Endothelial cell of umbilical vein (primary cell): ENCODE measurements around the gene CCDC157. TPM values are rescaled to one million over a fixed set of nuclear protein-coding genes. Genes with fewer than 3 reads are reported as not detected.

ENCODE experiments used
- Bru-seq: library from RNA; stranded (reverse); fragments of 400-500 nt; gene quantifications from one replicate; lab custom pipeline; 2021; lab: Mats Ljungman, UMichigan
- BruChase-seq, 2 experiments: library from RNA; stranded (reverse); fragments of 400-500 nt; gene quantifications; one replicate each; lab custom pipeline; 2021; lab: Mats Ljungman, UMichigan
- BruUV-seq: library from RNA; stranded (reverse); fragments of 400-500 nt; replicated peaks from 2 replicates; lab custom pipeline; 2021; lab: Mats Ljungman, UMichigan
- CTCF ChIA-PET: fragments of 300-600, 350-600 bp; sonication (Branson Sonifier 250); formaldehyde crosslinking; loops from one replicate; lab custom pipeline; 2021; ENCODE audit warnings: antibody characterized with exemption, inconsistent platforms; lab: Charles Lee
- POLR2A ChIA-PET: fragments of 300-600, 350-600 bp; sonication (Branson Sonifier 250); formaldehyde crosslinking; loops from one replicate; lab custom pipeline; 2021; ENCODE audit warnings: antibody characterized with exemption, inconsistent platforms; lab: Charles Lee
- DNase-seq: peaks from one replicate; pipeline ENCODE4 v3.0.0-alpha.2; 2011; ENCODE audit warnings: low read depth, low spot score
- FAIRE-seq: peaks from 2 replicates; lab custom pipeline; 2011; peaks lifted over from hg19 to GRCh38; lab: Jason Lieb, UNC
- H2AFZ ChIP-seq: 2 replicates; pipeline ENCODE4 v1.6.0; 2012; ENCODE audit warnings: low read depth, low read length, control low read depth, inconsistent platforms
- H3K27ac ChIP-seq: 2 replicates; pipeline ENCODE4 v1.5.1; 2011; ENCODE audit warnings: low read depth, mild to moderate bottlenecking, control low read depth, low read length, moderate library complexity; ENCODE audit not compliant: insufficient read depth
- H3K27me3 ChIP-seq, 2 experiments: 2 replicates each; pipeline versions ENCODE4 v1.6.0 to v1.6.1; 2011; ENCODE audit warnings: low read length in 2 of 2, mixed read lengths in 1 of 2; ENCODE audit not compliant: control insufficient read depth in 2 of 2, insufficient read depth in 2 of 2
- H3K36me3 ChIP-seq, 2 experiments: 2 replicates in 1 of 2; 3 replicates in 1 of 2; pipeline ENCODE4 v1.5.1; 2011; ENCODE audit warnings: low read length in 2 of 2, mild to moderate bottlenecking in 1 of 2, moderate library complexity in 1 of 2; ENCODE audit not compliant: control insufficient read depth in 2 of 2, insufficient read depth in 2 of 2; ENCODE audit errors: extremely low read depth in 1 of 2
- H3K4me1 ChIP-seq: 3 replicates; pipeline ENCODE4 v1.5.1; 2011; ENCODE audit warnings: mild to moderate bottlenecking, low read length; ENCODE audit not compliant: control insufficient read depth, insufficient read depth; ENCODE audit errors: extremely low read depth
- H3K4me2 ChIP-seq: 2 replicates; pipeline ENCODE4 v1.6.1; 2011; ENCODE audit warnings: low read length, control low read depth, mixed read lengths; ENCODE audit not compliant: insufficient read depth
- H3K4me3 ChIP-seq, 3 experiments: fragments of 200-600 bp in 1 of 3; sonication (generic), shearing (Covaris generic) in 1 of 3; replicated peaks in 1 of 3; 2 replicates each; pipeline ENCODE4 v1.5.1; 2011 to 2016; ENCODE audit warnings: control low read depth in 3 of 3, low read length in 3 of 3, mild to moderate bottlenecking in 2 of 3, inconsistent platforms in 1 of 3, low read depth in 1 of 3, moderate library complexity in 1 of 3; ENCODE audit not compliant: insufficient read depth in 1 of 3
- H3K79me2 ChIP-seq: 2 replicates; pipeline ENCODE4 v1.6.0; 2012; ENCODE audit warnings: low read length, inconsistent platforms; ENCODE audit not compliant: control insufficient read depth, insufficient read depth
- H3K9ac ChIP-seq: replicated peaks from 2 replicates; pipeline ENCODE3; 2011; ENCODE audit warnings: low read length, control low read depth; ENCODE audit not compliant: insufficient read depth; ENCODE audit errors: extremely low read depth
- H3K9me1 ChIP-seq: replicated peaks from 3 replicates; pipeline ENCODE4 v1.6.0; 2011; ENCODE audit warnings: mild to moderate bottlenecking, low read length; ENCODE audit not compliant: control insufficient read depth, insufficient read depth; ENCODE audit errors: extremely low read depth
- H3K9me3 ChIP-seq: replicated peaks from 2 replicates; pipeline ENCODE4 v1.5.1; 2012; ENCODE audit warnings: low read length, inconsistent platforms; ENCODE audit not compliant: control insufficient read depth, insufficient read depth
- H4K20me1 ChIP-seq: replicated peaks from 2 replicates; pipeline ENCODE3; 2011; ENCODE audit warnings: mild to moderate bottlenecking, low read length; ENCODE audit not compliant: control insufficient read depth, insufficient read depth; ENCODE audit errors: extremely low read depth
- EZH2 ChIP-seq: IDR thresholded peaks from 2 replicates; pipeline ENCODE4 v1.6.1; 2012; ENCODE audit warnings: borderline replicate concordance, low read depth, mild to moderate bottlenecking, moderate library complexity, low read length, inconsistent platforms; ENCODE audit not compliant: severe bottlenecking
- MYC ChIP-seq: IDR thresholded peaks from one replicate; pipeline ENCODE4 v1.6.1; 2011; ENCODE audit warnings: mild to moderate bottlenecking, low read depth, low read length
- POLR2A ChIP-seq: IDR thresholded peaks from 2 replicates; pipeline ENCODE4 v1.6.1; 2012; ENCODE audit warnings: low read depth, mild to moderate bottlenecking, control low read depth, low read length
- POLR2AphosphoS5 ChIP-seq: IDR thresholded peaks from 2 replicates; pipeline ENCODE4 v1.6.1; 2012; ENCODE audit warnings: low read depth, mild to moderate bottlenecking, control low read depth, low read length, moderate library complexity; ENCODE audit not compliant: insufficient read depth
- dilution Hi-C: fragments of 300-500 bp; cut with MboI; formaldehyde crosslinking; loops from one replicate; pipeline ENCODE4 v1.15.0; 2019; ENCODE audit warnings: low sequenced_read_pairs; ENCODE audit not compliant: extremely low pct_ligation_motif_present
- intact Hi-C: fragments of 100-400 bp; cut with micrococcal nuclease; formaldehyde crosslinking; loops from one replicate; pipeline ENCODE4 v1.10.0; 2022
- long read RNA-seq: library from polyadenylated mRNA; stranded (forward); transcript quantifications from one replicate; pipeline ENCODE4 v2.0.0, GENCODE V29; 2021
- polyA minus RNA-seq, 3 experiments: library from RNA; depleted of rRNA, polyadenylated mRNA; stranded (reverse); fragments of >200 nt; gene quantifications; 1 replicate in 1 of 3; 2 replicates in 2 of 3; pipeline ENCODE4 v1.2.3, GENCODE V29; 2011
- polyA plus RNA-seq, 4 experiments: library from polyadenylated mRNA; depleted of rRNA in 3 of 4; stranded (reverse) in 3 of 4; unstranded in 1 of 4; fragments of >200 nt; gene quantifications; 2 replicates each; pipeline versions ENCODE4 v1.2.1 to v1.2.3, GENCODE V29; 2011 to 2012; ENCODE audit warnings: missing spikeins in 1 of 4
- total RNA-seq: library from RNA; stranded (reverse); gene quantifications from 2 replicates; pipeline ENCODE4 v1.2.3, GENCODE V29; 2021
- TF ChIP-seq, protein P1 (sequence below): IDR thresholded peaks from 2 replicates; pipeline ENCODE4 v1.6.1; 2011; ENCODE audit not compliant: insufficient read depth, insufficient read length

Gene CCDC157
- total RNA-seq (1.7 and 2.1 TPM in 2 replicates), polyA plus RNA-seq (3.1 and 3.7 TPM in 2 replicates), polyA minus RNA-seq (1.8 and 2.0 TPM in 2 replicates), Bru-seq, nascent RNA (percentile 34 among the genes with signal in this experiment), BruChase-seq, experiment 1, labeled RNA remaining after a 6-hour chase (percentile 34 among the genes with signal in this experiment), BruChase-seq, experiment 2, labeled RNA remaining after a 2-hour chase (percentile 39 among the genes with signal in this experiment)
- 1.7 and 1.9 TPM in 2 replicates for polyA plus RNA-seq (2011; cell fraction: cytosol; rRNA removed)
- 2.9 and 4.0 TPM in 2 replicates for polyA plus RNA-seq (2011; cell fraction: nucleus; rRNA removed)
- polyA plus RNA-seq (2012), result 1.1 and 1.2 TPM in 2 replicates
- polyA minus RNA-seq (2011; cell fraction: cytosol; rRNA and poly(A)+ RNA removed), result 1.1 TPM
- 2.0 and 2.7 TPM in 2 replicates for polyA minus RNA-seq (2011; cell fraction: nucleus; rRNA and poly(A)+ RNA removed)
- long read RNA-seq, partial matches to known transcripts, result 1 of 8 reads
- long read RNA-seq, other reads (novel, unspliced or antisense), result 2 of 8 reads

DNA sequence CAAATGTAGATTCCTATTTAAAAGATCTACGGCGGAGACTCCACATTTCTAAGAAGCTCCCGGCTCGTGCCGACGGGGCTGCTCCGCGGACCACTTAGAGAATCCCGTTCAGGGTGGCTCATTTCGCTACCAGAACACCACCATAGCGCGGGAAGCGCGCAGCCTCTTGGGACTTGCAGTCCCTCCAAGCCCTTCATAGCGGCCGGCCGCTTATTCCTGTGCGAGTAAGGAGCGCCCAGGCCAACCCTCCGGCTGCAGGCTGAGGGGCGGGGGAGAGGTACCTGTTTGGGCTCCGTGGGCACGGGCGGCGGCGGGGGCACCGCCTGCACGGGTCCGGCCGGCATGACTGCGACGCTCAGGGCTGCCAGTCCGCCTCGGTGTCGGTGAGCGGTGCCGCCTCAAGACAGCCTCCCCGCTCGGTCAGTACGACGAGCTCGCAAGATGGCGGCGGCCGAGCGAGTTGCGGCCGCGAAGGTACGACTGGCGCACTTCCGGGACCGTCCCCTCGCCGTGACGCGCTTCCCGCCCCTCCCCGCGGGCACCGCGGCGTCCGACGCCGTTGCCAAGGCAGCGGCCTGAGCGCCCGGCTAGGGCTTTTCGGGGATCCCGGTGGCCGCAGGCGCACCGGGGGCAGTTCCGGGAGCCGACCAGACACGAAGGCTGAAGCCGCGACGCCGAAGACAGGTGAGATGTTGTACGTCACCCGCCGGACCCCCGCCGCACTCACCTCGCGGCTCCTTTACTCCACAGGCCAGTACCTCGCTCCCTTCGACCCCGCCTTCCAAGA is at the start of gene CCDC157, which contains the start of gene SF3A1:
Gene CCDC157 (plus strand): TSS at position 559 of the 787 bp plus-strand sequence. CDS start 8,994 bp downstream, outside the sequence.
Gene SF3A1 (minus strand): TSS at position 446 of the 787 bp plus-strand sequence. CDS start 102 bp downstream, at position 344.
- peak within 1 kb of the TSS; percentile 64 to 94 (median 84) for H3K4me3 ChIP-seq
- no peaks in the 10 kb centered on the region for H3K9me1 ChIP-seq
- FAIRE-seq (peak; percentile 91), DNase-seq (peak; percentile 95)
- POLR2A ChIA-PET, result interaction anchor here (0.6 to 2.0 kb wide), 7 partner anchors 9 to 155 kb away, joined by 4 to 9 read pairs (median 4); partner anchors contain the start of genes CASTOR1 and RNF215
- dilution Hi-C loops, result no loop called here
- H3K79me2 ChIP-seq, result peaks cover 43% of the 10 kb centered on the region
- peak within 1 kb of the TSS; percentile 67 for H2AFZ ChIP-seq
- no peaks in the 10 kb centered on the region for H3K27me3 ChIP-seq
- peak within 1 kb of the TSS; percentile 81 for H3K27ac ChIP-seq
- no peaks in the 10 kb centered on the region for H4K20me1 ChIP-seq
- peak within 1 kb of the TSS; percentile 98 for H3K4me2 ChIP-seq
- CTCF ChIA-PET, result interaction anchor here (0.9 to 3.3 kb wide), 7 partner anchors 9 to 91 kb away, joined by 3 to 17 read pairs (median 4); partner anchors contain the start of gene RNF215
- no peaks in the 10 kb centered on the region for H3K9me3 ChIP-seq
- H3K9ac ChIP-seq, result peak within 1 kb of the TSS; percentile 93
- peaks cover 10 to 12% of the 10 kb centered on the region in 2 experiments for H3K36me3 ChIP-seq
- no peak for TF ChIP-seq MYC
- TF ChIP-seq POLR2A, result peak; percentile 94
- TF ChIP-seq, protein P1, sequence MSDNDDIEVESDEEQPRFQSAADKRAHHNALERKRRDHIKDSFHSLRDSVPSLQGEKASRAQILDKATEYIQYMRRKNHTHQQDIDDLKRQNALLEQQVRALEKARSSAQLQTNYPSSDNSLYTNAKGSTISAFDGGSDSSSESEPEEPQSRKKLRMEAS, result peak; percentile 35
- TF ChIP-seq POLR2AphosphoS5, result peak; percentile 98
- TF ChIP-seq EZH2, result no peak
- BruUV-seq, result TSS peak; percentile 75
- H3K4me1 ChIP-seq, result peaks cover 15% of the 10 kb centered on the region
- intact Hi-C loops, result loop anchor here (1.0 to 2.0 kb wide), 3 partner anchors 30 to 160 kb away; partner anchors contain the start of gene TBC1D10A
